NT2/D1 (cell line): Measurements from ENCODE around the gene HOXD4.

Experiments
- SUZ12 ChIP-seq: IDR thresholded peaks from 2 replicates; pipeline ENCODE4 v1.6.1; 2011; ENCODE audit not compliant: insufficient read length, insufficient read depth; ENCODE audit errors: extremely low read depth
- YY1 ChIP-seq: IDR thresholded peaks from 2 replicates; pipeline ENCODE4 v1.6.1; 2011; ENCODE audit not compliant: insufficient read length, insufficient read depth
- ZNF274 ChIP-seq: IDR thresholded peaks from 2 replicates; pipeline ENCODE4 v1.6.1; 2011; ENCODE audit warnings: mild to moderate bottlenecking, low read depth, low read length

GRCh38 chr2:176101842-176102241 lies 49.5 kb upstream of the HOXD4 start:
- no peak for TF ChIP-seq YY1
- TF ChIP-seq ZNF274: no peak
- TF ChIP-seq SUZ12: no peak
